ENCODE results near the gene GTF3C2. TPM values are rescaled to one million over a fixed set of nuclear protein-coding genes. Genes with fewer than 3 reads are reported as not detected.
"Not testable (repeated sequence)": the region's sequence is repeated elsewhere in the genome, so short reads cannot be mapped to it uniquely, and the experiment has no call there.

GTF3C2 gene
- total RNA-seq, 1 experiment from 2014 or later, result 89.4 TPM

DNA sequence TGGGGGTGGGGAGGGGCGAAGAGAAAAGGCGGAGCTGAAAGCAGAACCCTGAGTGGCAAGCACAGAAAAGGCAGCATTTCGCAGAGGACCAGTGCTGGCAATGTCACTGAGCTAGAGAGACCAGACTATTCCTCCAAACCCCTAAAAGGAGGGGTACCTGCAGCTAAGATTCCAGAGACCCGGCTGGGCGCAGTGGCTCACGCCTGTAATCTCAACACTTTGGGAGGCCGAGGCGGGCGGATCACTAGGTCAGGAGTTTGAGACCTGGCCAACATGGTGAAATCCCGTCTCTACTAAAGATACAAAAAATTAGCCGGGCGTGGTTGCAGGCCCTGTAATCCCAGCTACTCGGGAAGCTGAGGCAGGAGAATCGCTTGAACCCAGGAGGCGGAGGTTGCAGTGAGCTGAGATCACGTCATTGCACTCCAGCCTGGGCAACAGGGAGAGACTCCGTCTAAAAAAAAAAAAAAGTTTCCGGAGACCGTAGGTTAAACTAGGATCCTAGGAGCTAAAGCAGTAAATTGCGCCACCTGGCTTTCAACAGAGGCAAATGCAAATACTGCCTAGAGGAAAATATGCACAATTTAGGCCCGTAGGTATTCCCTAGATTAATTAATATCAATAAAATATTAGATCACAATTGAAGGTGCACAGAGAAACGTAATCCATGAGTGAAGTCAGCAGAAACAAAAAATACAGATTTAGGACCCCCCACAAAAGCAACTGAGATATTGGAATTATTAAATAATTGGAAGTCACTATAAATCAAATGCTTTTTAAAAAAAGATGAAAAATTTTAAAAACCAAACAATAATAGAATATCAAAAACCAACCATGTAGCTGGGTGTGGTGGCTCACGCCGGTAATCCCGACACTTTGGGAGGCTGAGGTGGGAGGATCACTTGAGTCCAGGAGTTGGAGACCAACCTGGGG lies 53.2 kb downstream of the GTF3C2 start:
- Histone ChIP-seq H3K4me1 (no peaks in the 10 kb centered on the region; the same call in 1 of the 2 replicates), H3K27ac (no peak overlapping the region), H3K36me3 (no peaks in the 10 kb centered on the region), H3K27me3 (0 out of 2 replicates have a peak, but pooled peaks cover 5% of the 10 kb centered on the region), H3K4me3 (peak overlapping the region; percentile 42), H3K9me3 (replicated peaks) (no peaks in the 10 kb centered on the region)
- DNase-seq, result peak; percentile 71 to 90

DNA sequence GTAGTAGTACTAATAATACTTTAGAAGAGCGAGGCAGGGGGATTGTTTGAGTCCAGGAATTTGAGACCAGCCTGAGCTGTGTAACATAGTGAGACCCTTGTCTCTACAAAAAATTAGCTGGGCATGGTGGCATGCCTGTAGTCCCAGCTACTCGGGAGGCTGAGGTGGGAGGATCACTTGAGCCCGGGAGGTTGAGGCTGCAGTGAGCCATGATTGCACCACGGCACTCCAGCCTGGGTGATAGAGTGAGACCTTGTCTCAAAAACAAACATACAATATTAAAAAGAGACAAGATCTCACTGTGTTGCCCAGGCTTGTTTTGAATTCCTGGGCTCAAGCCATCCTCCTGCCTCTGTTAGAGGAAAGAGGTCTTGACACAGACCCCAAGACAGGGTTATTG lies 56.0 kb downstream of the GTF3C2 start:
- H3K9me3 ChIP-seq (replicated peaks); H3K36me3 ChIP-seq; H3K27me3 ChIP-seq; DNase-seq; H3K4me3 ChIP-seq; H3K27ac ChIP-seq; H3K4me1 ChIP-seq: not testable (repeated sequence)

DNA sequence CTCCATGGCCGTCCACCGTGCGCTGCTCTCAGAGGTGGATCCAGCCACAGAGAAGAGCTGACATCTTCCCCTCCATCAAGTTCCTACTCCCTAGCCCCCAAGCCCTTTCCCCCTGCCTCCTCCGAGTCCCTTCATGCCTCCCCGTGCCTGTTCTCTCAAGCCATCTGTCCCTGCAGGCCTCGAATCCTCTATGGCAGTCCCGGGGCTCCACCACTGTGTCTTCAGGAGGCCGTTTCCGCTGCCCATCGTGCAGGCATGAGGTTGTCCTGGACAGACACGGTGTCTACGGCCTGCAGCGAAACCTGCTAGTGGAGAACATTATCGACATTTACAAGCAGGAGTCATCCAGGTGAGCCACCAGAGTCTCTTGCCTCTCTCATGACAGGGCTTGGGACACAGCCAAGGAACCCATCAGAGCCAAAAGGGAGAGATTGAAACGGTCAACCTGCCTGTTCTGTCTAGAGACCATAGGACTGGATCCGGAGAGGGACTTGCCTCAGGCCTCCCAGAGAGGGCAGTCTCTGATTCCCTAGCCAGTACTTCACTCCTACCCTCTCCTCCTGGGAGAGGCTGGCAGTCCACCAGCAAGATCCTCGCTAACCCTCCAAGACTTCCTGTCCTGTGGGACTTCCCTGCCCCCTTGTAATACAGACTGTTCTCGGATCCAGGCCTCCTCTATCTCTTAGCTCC lies 58.0 kb downstream of the GTF3C2 start:
- Histone ChIP-seq H3K4me3 (no peak overlapping the region), H3K36me3 (no peaks in the 10 kb centered on the region), H3K27me3 (peaks cover 7% of the 10 kb centered on the region; the same call in 1 of the 2 replicates), H3K4me1 (peaks cover 5% of the 10 kb centered on the region), H3K27ac (no peak overlapping the region), H3K9me3 (replicated peaks) (no peaks in the 10 kb centered on the region)
- no peak for DNase-seq

DNA sequence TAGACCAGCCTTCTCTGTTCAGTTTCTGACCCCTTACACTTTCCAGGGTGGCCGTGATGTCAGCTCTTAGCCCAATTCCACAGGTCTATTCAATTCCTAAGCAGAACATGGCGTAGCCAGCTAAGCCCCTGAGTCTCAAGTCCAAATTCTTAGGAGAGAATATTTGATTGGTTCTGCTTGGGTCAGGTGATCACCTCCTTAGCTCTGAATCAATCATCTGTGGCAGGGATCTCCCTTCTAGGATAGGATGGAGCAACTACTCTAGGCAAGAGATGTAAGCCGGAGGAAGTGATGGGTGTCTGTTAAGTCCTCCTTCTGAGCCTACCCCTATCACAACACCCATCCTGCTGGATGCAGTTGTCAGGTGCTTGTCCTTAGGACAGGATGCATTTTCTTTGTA lies 59.4 kb downstream of the GTF3C2 start:
- no peak overlapping the region for H3K27ac ChIP-seq
- H3K27me3 ChIP-seq, result peaks cover 9% of the 10 kb centered on the region
- no peaks in the 10 kb centered on the region for H3K9me3 ChIP-seq (replicated peaks)
- no peaks in the 10 kb centered on the region for H3K36me3 ChIP-seq
- peaks cover 14% of the 10 kb centered on the region for H3K4me1 ChIP-seq
- no peak for DNase-seq
- no peak overlapping the region for H3K4me3 ChIP-seq

DNA sequence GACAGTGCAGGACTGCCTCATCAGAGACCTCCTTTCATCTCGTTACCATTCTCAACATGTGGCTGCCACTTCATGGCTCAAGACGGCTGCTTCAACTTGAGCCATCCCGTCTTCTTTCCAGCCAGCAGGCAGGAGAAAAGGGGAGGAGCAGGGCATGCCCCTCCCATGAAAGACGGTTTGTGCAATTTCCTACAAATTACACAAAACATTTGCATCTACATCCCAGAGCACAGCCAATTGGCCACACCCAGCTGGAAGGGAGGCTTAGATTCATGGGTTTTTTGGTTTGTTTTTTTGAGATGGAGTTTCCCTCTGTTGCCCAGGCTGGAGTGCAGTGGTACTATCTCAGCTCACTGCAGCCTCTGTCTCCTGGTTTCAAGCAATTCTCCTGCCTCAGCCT lies 60.1 kb downstream of the GTF3C2 start:
- H3K27me3 ChIP-seq, result peaks cover 16% of the 10 kb centered on the region
- H3K4me1 ChIP-seq, result peaks cover 14% of the 10 kb centered on the region
- no peak overlapping the region for H3K27ac ChIP-seq
- DNase-seq, result no peak
- H3K9me3 ChIP-seq (replicated peaks), result no peaks in the 10 kb centered on the region
- H3K4me3 ChIP-seq, result no peak overlapping the region
- H3K36me3 ChIP-seq, result no peaks in the 10 kb centered on the region

DNA sequence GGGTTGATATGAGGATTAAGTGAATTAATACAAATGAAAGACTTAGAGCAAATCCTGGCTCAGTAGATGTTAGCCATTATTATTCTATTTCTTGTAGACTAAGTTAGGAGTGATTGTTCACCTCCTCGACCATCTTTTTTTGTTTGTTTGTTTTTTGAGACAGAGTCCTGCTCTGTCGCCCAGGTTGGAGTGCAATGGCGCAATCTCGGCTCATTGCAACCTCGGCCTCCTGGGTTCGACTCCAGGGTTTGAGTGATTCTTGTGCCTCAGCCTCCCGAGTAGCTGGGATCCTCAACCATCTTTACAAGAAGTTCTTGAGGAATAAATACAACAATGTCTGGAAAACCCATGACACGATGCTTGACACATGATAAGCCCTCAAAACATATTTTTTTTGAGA lies 61.6 kb downstream of the GTF3C2 start:
- H3K4me1 ChIP-seq, result peaks cover 26% of the 10 kb centered on the region
- peaks cover 24% of the 10 kb centered on the region for H3K27me3 ChIP-seq
- DNase-seq, result no peak
- no peaks in the 10 kb centered on the region for H3K36me3 ChIP-seq
- H3K4me3 ChIP-seq, result no peak overlapping the region
- H3K27ac ChIP-seq, result no peak overlapping the region
- H3K9me3 ChIP-seq (replicated peaks), result no peaks in the 10 kb centered on the region

DNA sequence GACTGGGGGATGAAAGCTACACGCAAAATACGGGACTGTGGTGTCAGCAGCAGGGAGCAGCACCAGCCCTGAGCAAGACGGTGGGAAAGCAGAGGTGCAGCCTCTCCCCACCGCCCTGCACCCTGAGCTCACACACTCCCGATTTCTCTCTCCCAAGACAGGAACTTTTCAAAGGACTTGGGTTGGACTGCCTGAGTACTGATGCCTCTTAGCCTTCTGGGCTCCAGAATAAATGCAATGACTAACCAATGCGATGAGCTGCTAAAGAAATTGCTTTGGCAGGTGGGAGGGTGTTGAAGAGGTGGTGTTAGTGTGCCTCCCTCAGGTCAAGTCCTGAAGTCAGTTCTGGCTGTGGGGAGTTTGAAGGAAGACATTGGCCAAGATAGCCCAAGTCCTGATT lies 64.7 kb downstream of the GTF3C2 start:
- peaks cover 26% of the 10 kb centered on the region for H3K4me1 ChIP-seq
- no peak overlapping the region for H3K4me3 ChIP-seq
- H3K9me3 ChIP-seq (replicated peaks), result no peaks in the 10 kb centered on the region
- DNase-seq, result peak in 1 of 2 experiments; percentile 44
- peaks cover 32% of the 10 kb centered on the region for H3K27me3 ChIP-seq
- no peak overlapping the region for H3K27ac ChIP-seq
- no peaks in the 10 kb centered on the region for H3K36me3 ChIP-seq

DNA sequence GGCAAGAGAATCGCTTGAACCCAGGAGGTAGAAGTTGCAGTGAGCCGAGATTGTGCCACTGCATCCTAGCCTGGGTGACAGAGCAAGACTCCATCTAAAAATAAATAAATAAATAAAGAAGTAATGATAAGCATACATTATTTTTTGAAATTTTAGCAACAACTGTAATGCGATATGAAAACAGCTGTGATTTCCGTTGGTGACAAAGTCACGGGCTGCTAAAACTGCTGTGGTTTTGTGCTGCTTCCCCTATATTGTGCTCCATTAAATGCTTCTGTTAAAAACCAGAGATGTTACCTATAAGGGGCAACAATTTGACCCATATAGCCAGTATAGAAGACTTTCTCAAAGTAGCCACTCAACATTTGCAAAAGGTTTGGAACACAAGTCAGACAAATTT lies 66.0 kb downstream of the GTF3C2 start:
- H3K36me3 ChIP-seq, result no peaks in the 10 kb centered on the region
- H3K9me3 ChIP-seq (replicated peaks), result no peaks in the 10 kb centered on the region
- H3K4me1 ChIP-seq, result peaks cover 26% of the 10 kb centered on the region
- H3K27ac ChIP-seq, result no peak overlapping the region
- no peak for DNase-seq
- peaks cover 33% of the 10 kb centered on the region for H3K27me3 ChIP-seq
- no peak overlapping the region for H3K4me3 ChIP-seq

DNA sequence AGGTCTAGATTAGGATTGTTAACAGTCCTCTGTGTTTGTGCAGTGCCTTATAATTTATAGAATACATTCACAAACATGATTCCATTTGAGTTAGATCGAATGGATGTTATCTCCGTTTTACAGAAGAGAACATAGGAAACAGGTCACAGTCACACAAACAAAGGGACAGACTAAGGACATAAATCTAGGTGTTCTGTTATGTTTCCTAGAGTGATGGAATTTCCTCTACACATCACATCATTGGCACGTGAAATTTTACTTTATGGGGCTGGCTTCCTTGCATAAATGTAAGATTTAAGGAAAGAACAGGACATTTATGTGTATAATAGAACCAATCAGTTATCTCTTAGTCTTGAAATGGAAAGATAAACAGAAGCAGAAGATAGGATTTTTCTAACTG lies 68.0 kb downstream of the GTF3C2 start:
- Histone ChIP-seq H3K4me1 (peaks cover 22% of the 10 kb centered on the region), H3K27me3 (peaks cover 38% of the 10 kb centered on the region), H3K27ac (no peak overlapping the region), H3K36me3 (no peaks in the 10 kb centered on the region), H3K9me3 (replicated peaks) (no peaks in the 10 kb centered on the region), H3K4me3 (no peak overlapping the region)
- no peak for DNase-seq

DNA sequence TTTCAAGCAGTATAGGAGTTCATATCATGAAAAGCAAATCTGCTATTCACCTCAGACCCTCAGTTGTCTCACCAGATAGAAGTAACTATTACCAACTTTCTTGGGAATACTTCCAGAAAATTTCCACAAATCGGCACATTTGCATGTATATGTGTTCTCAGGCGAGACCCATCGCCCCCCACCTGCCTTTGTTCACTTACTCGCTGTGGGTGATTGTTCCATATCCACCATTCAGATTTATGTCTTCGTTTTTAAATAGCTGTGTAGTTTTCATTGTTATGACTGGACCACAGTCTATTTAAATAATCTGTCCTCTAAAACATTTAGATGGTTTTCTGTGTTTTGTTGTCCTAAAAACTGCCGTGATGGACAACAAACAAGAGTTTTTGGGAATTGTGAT lies 71.1 kb downstream of the GTF3C2 start:
- no peaks in the 10 kb centered on the region for H3K36me3 ChIP-seq
- H3K9me3 ChIP-seq (replicated peaks), result no peaks in the 10 kb centered on the region
- DNase-seq, result no peak
- peaks cover 21% of the 10 kb centered on the region for H3K27me3 ChIP-seq
- H3K4me3 ChIP-seq, result no peak overlapping the region
- peaks cover 25% of the 10 kb centered on the region for H3K4me1 ChIP-seq
- no peak overlapping the region for H3K27ac ChIP-seq

DNA sequence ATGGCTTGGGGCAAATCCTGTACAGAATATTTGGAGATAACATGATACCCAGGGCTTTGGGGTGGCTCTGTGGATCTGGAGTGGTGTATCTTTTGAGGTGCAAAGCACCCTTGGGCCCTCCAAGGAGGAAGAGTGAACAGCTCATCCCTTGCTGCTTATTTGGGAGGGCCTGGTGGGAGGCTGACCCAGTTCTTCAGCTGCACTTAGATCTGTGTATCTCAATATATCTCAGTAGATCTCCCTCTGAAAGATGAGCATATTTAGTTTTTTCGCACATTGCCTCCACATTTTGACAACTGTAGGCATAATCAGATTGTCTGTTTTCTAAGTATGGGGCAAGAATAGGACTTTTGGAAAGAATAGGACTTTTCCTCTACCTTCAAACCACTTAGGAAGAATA lies 71.6 kb downstream of the GTF3C2 start:
- H3K4me1 ChIP-seq, result peaks cover 20% of the 10 kb centered on the region
- H3K27me3 ChIP-seq, result peaks cover 21% of the 10 kb centered on the region
- no peak overlapping the region for H3K27ac ChIP-seq
- H3K36me3 ChIP-seq, result no peaks in the 10 kb centered on the region
- no peaks in the 10 kb centered on the region for H3K9me3 ChIP-seq (replicated peaks)
- H3K4me3 ChIP-seq, result no peak overlapping the region
- no peak for DNase-seq

DNA sequence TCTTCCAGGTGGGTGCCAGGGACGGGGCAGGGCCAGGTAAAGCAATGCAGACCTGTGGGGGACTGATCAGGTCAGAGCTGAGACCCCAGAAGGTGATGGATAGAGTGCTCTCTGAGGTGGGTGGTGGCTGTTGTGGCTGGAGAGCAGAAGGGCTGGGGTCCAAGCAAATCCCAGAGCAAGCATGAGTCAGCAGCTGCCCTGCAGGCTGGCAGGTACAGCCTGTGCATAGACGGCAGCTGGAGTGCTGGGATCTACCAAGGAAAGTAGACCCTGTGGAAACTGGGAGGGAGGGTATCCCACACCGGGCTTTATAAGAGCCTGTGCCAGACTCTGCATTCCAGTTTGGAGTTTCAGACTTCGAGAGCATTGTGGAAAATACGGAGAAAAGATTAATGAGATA lies 73.7 kb downstream of the GTF3C2 start:
- Histone ChIP-seq H3K36me3 (no peaks in the 10 kb centered on the region), H3K27me3 (peaks cover 11% of the 10 kb centered on the region; the same call in 1 of the 2 replicates), H3K27ac (no peak overlapping the region), H3K4me1 (peaks cover 18% of the 10 kb centered on the region), H3K9me3 (replicated peaks) (no peaks in the 10 kb centered on the region), H3K4me3 (no peak overlapping the region)
- DNase-seq, result peak; percentile 34 to 47

DNA sequence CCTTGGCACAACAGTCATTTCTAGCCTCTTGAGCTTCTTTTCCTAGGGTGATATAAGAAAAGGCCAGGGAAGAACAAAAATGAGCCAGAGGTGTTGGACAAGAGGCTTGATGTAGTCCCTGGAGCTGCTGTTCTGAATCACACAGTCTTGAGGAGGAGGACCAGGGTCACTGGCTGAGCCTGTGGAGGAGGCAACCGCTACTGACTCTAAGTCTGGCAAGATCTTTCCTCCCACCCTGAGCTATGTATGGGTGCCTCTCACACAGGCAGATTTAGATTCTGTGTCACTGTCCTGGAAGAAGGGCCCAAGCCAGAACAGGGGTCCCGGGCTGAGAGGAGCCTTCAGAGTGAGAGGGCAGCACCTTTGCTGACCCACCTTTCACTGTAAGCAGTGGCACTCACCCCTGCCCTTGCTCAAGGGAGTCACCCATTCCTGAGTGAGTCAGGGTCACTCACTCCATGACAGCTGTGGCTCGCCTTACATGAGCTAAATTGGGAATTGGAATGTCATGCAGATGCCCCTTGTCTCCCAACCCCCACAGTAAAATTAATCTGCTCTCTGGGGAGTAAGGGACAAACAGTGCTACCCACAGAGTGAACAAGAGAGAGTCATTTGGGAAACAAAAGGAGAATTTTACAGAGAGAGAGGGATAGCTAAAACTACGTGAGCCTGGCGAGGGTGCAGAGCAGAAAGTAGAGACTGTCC lies 74.6 kb downstream of the GTF3C2 start, which contains the start of gene TRIM54:
Gene TRIM54, plus strand, starts transcription at position 575 of the 705 bp plus-strand sequence. CDS start 303 bp downstream, outside the sequence.
- H3K9me3 ChIP-seq (replicated peaks), result no peaks in the 10 kb centered on the region
- peaks cover 18% of the 10 kb centered on the region for H3K4me1 ChIP-seq
- H3K27ac ChIP-seq, result no peak within 1 kb of the TSS
- peak; percentile 50 to 56 for DNase-seq
- no peaks in the 10 kb centered on the region for H3K36me3 ChIP-seq
- H3K4me3 ChIP-seq, result no peak within 1 kb of the TSS
- H3K27me3 ChIP-seq, result peaks cover 8% of the 10 kb centered on the region; the same call in 1 of the 2 replicates

DNA sequence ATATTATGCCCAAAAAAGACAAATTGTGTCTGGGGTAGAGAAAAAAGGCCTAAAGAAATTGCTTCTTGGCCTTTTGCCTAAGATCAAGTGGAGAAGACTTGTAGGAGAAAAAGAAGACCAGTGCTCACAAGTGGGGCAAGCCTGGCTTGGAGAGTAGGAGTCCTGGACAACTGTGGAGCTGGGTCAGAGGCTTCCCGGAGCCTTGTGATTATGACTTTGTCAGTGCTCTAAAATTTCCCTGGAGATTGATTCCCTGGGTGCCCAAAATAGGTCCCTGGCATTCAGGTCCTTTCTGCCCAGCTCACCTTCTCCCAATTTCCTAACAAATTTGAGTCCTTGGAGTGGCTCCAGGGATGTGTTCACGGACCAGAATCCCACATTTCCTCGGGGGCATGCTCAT lies 75.1 kb downstream of the GTF3C2 start:
- H3K9me3 ChIP-seq (replicated peaks), result no peaks in the 10 kb centered on the region
- no peak overlapping the region for H3K4me3 ChIP-seq
- H3K4me1 ChIP-seq, result peaks cover 18% of the 10 kb centered on the region
- DNase-seq, result no peak
- peaks cover 8% of the 10 kb centered on the region; the same call in 1 of the 2 replicates for H3K27me3 ChIP-seq
- no peaks in the 10 kb centered on the region for H3K36me3 ChIP-seq
- H3K27ac ChIP-seq, result no peak overlapping the region

DNA sequence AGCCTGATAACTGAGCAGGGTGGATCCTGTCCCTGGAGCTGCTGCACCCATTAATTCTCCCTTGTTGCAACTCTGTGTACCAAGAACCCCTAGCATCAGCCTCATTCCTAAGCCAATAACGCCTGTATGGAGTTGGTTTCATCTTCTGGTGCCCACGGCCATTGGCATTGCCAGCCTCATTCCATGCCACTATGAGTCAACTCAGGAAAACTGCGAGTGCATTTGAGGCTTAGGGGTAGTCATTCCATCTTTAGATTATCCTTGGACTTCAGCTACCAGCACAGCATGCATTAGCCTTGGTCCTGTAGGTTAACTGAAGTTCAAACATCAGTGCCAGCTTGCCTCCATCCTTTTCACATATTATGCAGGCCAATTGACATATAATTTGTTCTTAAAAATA lies 75.7 kb downstream of the GTF3C2 start:
- no peaks in the 10 kb centered on the region for H3K9me3 ChIP-seq (replicated peaks)
- DNase-seq, result no peak
- no peak overlapping the region for H3K27ac ChIP-seq

More for the DNA sequence above, 75.7 kb downstream of the GTF3C2 start:
- no peaks in the 10 kb centered on the region for H3K36me3 ChIP-seq
- H3K27me3 ChIP-seq, result peaks cover 8% of the 10 kb centered on the region; the same call in 1 of the 2 replicates
- H3K4me3 ChIP-seq, result no peak overlapping the region
- peaks cover 18% of the 10 kb centered on the region for H3K4me1 ChIP-seq
